Bronchial epithelial cell (primary cell): Measurements from ENCODE around the gene CD99L2. TPM values are rescaled to one million over a fixed set of nuclear protein-coding genes. Genes with fewer than 3 reads are reported as not detected.

ENCODE experiments used
- DNase-seq: peaks from one replicate; pipeline ENCODE4 v3.0.0-alpha.2; 2010; ENCODE audit warnings: low read depth
- FAIRE-seq: peaks from 2 replicates; lab custom pipeline; 2011; peaks lifted over from hg19 to GRCh38; lab: Jason Lieb, UNC
- H3K27me3 ChIP-seq: 2 replicates; pipeline ENCODE4 v1.5.1; 2011; ENCODE audit warnings: low read length; ENCODE audit not compliant: control insufficient read depth, insufficient read depth
- H3K36me3 ChIP-seq: 2 replicates; pipeline ENCODE4 v1.5.1; 2011; ENCODE audit warnings: low read length; ENCODE audit not compliant: control insufficient read depth, insufficient read depth
- H3K4me3 ChIP-seq: 2 replicates; pipeline ENCODE4 v1.5.1; 2011; ENCODE audit warnings: mild to moderate bottlenecking, low read depth, low read length, control low read depth
- CTCF ChIP-seq: IDR thresholded peaks from 2 replicates; pipeline ENCODE4 v1.5.1; 2011; ENCODE audit warnings: mild to moderate bottlenecking, moderate library complexity, low read length, control low read depth, inconsistent platforms; ENCODE audit not compliant: insufficient read depth, severe bottlenecking
- total RNA-seq: library from RNA; depleted of rRNA; stranded (reverse); fragments of >200 nt; gene quantifications from 2 replicates; pipeline ENCODE4 v1.2.1, GENCODE V29; 2014

Gene CD99L2
- total RNA-seq, 1 donor from 2014 or later, result 10.8 TPM

GRCh38 chrX:150763810-150764209 lies 134.7 kb downstream of the CD99L2 start:
- no peak overlapping the region for H3K4me3 ChIP-seq
- no peak for TF ChIP-seq CTCF
- DNase-seq, result peak; percentile 51
- FAIRE-seq, result no peak
- no peaks in the 10 kb centered on the region for H3K27me3 ChIP-seq
- H3K36me3 ChIP-seq, result peaks cover 2% of the 10 kb centered on the region

- H3K4me3 ChIP-seq, result no peak overlapping the region
- no peak for TF ChIP-seq CTCF
- no peak for FAIRE-seq
- no peaks in the 10 kb centered on the region for H3K27me3 ChIP-seq
- peaks cover 2% of the 10 kb centered on the region for H3K36me3 ChIP-seq
- DNase-seq, result no peak
Observed at GRCh38 chrX:150763303-150763797, 135.1 kb downstream of the CD99L2 start.

- TF ChIP-seq CTCF, result no peak
- Histone ChIP-seq H3K4me3 (no peak overlapping the region), H3K27me3 (no peaks in the 10 kb centered on the region), H3K36me3 (peaks cover 2% of the 10 kb centered on the region)
- FAIRE-seq (peak; percentile 66), DNase-seq (no peak)
Observed at GRCh38 chrX:150762258-150763165, 136.0 kb downstream of the CD99L2 start.

- Histone ChIP-seq H3K36me3 (peaks cover 2% of the 10 kb centered on the region), H3K27me3 (no peaks in the 10 kb centered on the region), H3K4me3 (no peak overlapping the region)
- FAIRE-seq, result no peak
- no peak for TF ChIP-seq CTCF
- no peak for DNase-seq
Observed at GRCh38 chrX:150761819-150762216, 136.7 kb downstream of the CD99L2 start.

- no peak for FAIRE-seq
- H3K36me3 ChIP-seq, result peaks cover 2% of the 10 kb centered on the region
Observed at GRCh38 chrX:150761176-150761818, 137.2 kb downstream of the CD99L2 start.

More at GRCh38 chrX:150761176-150761818, 137.2 kb downstream of the CD99L2 start:
- no peak for TF ChIP-seq CTCF
- Histone ChIP-seq H3K27me3 (no peaks in the 10 kb centered on the region), H3K4me3 (no peak overlapping the region)
- DNase-seq, result no peak
